Measurements from ENCODE around the gene MACIR. TPM values are rescaled to one million over a fixed set of nuclear protein-coding genes. Genes with fewer than 3 reads are reported as not detected.

The MACIR gene
- total RNA-seq, 1 donor from 2014 or later: 8.1 TPM

DNA sequence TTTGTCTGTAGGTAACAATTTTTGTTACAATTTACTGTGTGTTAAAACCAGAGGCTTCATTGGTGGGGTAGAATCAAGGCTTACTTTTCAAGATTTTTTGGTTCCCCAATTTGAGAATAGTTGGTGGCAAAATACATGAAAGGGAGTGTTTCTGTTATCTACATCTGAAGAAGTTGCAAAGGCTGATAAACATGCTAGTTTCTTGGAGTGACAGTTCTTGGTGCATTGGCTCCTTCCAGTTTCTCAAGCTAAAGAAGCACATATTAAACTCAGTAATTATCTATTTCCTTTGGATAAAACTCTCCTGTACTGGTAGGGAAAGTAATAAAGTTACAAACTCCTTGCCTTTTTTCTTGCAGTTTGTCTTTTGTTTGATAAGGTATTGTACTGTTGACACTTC, 5.9 kb downstream of the MACIR start:
- no peaks in the 10 kb centered on the region for H3K27me3 Mint-ChIP-seq (ENCODE audit: low read depth)
- no peak overlapping the region for H3K27ac Mint-ChIP-seq
- TF ChIP-seq, protein P1, sequence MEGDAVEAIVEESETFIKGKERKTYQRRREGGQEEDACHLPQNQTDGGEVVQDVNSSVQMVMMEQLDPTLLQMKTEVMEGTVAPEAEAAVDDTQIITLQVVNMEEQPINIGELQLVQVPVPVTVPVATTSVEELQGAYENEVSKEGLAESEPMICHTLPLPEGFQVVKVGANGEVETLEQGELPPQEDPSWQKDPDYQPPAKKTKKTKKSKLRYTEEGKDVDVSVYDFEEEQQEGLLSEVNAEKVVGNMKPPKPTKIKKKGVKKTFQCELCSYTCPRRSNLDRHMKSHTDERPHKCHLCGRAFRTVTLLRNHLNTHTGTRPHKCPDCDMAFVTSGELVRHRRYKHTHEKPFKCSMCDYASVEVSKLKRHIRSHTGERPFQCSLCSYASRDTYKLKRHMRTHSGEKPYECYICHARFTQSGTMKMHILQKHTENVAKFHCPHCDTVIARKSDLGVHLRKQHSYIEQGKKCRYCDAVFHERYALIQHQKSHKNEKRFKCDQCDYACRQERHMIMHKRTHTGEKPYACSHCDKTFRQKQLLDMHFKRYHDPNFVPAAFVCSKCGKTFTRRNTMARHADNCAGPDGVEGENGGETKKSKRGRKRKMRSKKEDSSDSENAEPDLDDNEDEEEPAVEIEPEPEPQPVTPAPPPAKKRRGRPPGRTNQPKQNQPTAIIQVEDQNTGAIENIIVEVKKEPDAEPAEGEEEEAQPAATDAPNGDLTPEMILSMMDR (IDR thresholded peaks at IDR 0.05; ENCODE audit: unreplicated experiment): no peak
- peaks cover 16% of the 10 kb centered on the region for H3K4me1 Mint-ChIP-seq
- DNase-seq (ENCODE audit: low spot score in 2 of 2, unreplicated experiment in 2 of 2): no peak
- no peak overlapping the region for H3K4me3 Mint-ChIP-seq
- H3K36me3 Mint-ChIP-seq: no peaks in the 10 kb centered on the region
- no peaks in the 10 kb centered on the region for H3K9me3 Mint-ChIP-seq

DNA sequence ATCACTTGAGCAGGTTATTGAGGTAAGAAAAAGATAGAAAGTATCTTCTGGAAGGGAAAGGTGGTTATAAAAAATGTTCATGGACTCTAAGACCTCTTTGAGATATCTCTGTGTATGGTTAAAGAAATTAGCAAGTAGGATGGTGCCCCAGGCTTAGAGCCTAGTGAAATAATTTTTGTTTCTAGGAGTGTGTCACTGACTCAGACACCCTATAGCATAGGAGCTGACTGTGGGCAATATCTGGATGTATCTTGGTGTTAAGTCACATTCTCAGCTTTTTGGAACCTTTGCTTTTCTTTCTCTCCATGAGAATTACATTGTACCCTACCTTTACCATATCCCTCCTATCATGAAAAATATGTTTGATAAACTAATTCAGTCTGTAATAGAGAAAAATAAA, 12.0 kb downstream of the MACIR start:
- Mint-ChIP-seq H3K9me3 (no peaks in the 10 kb centered on the region), H3K27me3 (ENCODE audit: low read depth) (no peaks in the 10 kb centered on the region), H3K36me3 (no peaks in the 10 kb centered on the region), H3K4me3 (no peak overlapping the region), H3K4me1 (peaks cover 13% of the 10 kb centered on the region), H3K27ac (no peak overlapping the region)
- TF ChIP-seq, protein P1 (IDR thresholded peaks at IDR 0.05; ENCODE audit: unreplicated experiment): no peak
- DNase-seq (ENCODE audit: low spot score in 2 of 2, unreplicated experiment in 2 of 2): no peak

DNA sequence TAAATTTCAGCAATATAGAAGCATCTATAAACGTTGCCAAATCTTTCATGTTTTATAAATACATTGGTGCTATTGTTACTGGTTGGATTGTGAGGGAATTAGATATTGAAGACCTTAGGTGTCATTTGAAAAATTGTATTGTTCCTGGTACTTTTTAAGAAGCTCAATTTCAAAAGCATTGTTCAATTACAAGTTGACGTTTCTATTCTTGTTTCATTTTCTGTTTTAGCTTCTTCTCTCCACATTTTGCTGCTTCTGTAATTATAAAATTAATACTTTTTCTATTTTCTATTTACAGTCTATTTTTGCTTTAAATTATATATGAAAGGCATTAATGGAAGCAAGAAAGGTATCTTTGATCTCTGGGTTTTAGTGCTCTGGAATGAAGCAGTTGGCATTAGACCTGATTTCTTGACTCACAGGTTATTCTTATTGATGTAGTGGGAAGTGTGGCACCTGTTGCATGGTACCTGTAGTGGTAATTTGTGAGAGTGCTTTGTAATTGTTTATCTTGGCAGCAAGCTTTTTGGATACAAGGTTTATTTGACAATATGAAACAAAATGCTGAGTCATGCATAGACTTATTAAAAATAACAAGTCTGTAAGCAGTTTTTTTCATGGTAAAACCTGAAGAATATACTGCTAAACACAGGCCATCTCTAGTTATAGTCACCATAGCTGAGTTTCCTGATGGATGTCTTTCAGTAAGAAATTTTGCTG, 13.2 kb downstream of the MACIR start:
- H3K27me3 Mint-ChIP-seq (ENCODE audit: low read depth): no peaks in the 10 kb centered on the region
- H3K36me3 Mint-ChIP-seq: peaks cover 8% of the 10 kb centered on the region
- TF ChIP-seq, protein P1 (IDR thresholded peaks at IDR 0.05; ENCODE audit: unreplicated experiment): no peak
- peaks cover 13% of the 10 kb centered on the region for H3K4me1 Mint-ChIP-seq
- peak overlapping the region; percentile 60 for H3K27ac Mint-ChIP-seq
- H3K9me3 Mint-ChIP-seq: no peaks in the 10 kb centered on the region
- H3K4me3 Mint-ChIP-seq: no peak overlapping the region
- DNase-seq (ENCODE audit: low spot score in 2 of 2, unreplicated experiment in 2 of 2): no peak

DNA sequence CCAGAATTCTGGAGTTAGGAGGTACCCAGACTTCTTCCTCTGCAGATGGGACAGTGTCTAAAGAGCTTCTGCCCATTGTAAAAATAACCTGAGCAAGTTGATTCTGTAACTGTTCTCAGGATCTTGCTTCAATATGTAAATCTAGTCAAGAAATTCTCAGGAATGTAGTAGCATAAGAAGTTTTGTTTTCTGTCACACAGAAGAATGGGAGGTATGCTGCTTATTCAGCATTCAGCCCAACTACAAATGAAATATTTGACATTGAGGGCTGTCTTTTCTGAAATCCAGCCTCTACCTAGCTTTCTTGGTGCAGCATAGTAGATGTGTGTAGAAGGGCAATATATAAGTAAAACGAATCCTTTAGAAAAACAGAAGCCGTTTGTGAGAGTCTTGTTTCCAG, 13.8 kb downstream of the MACIR start:
- DNase-seq (ENCODE audit: low spot score in 2 of 2, unreplicated experiment in 2 of 2): no peak
- H3K9me3 Mint-ChIP-seq: no peaks in the 10 kb centered on the region
- H3K27me3 Mint-ChIP-seq (ENCODE audit: low read depth): no peaks in the 10 kb centered on the region
- H3K4me3 Mint-ChIP-seq: no peak overlapping the region
- peaks cover 8% of the 10 kb centered on the region for H3K36me3 Mint-ChIP-seq
- H3K27ac Mint-ChIP-seq: peak overlapping the region; percentile 34
- peaks cover 13% of the 10 kb centered on the region for H3K4me1 Mint-ChIP-seq
- TF ChIP-seq, protein P1 (IDR thresholded peaks at IDR 0.05; ENCODE audit: unreplicated experiment): no peak

DNA sequence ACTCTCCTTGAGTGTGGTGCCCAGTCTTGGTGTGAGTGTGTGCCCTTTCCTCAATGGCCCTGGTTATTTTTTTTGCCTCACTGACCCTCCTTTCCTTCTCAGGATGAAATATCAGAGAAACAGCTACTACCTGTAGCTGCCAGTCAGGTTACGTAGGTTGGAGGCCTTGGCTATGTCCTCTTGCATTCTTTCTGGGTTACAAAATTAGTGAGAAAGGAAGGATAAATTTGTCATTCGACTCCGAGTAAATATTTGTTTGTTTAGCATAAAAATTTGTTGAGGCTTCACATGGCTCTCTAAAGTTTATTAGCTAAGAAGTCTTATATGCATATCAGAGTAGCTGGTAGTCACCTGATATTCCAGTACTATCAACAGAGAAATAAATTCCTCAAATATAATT, 15.4 kb downstream of the MACIR start:
- Mint-ChIP-seq H3K27ac (no peak overlapping the region), H3K4me3 (no peak overlapping the region), H3K36me3 (peaks cover 8% of the 10 kb centered on the region), H3K9me3 (no peaks in the 10 kb centered on the region), H3K27me3 (ENCODE audit: low read depth) (no peaks in the 10 kb centered on the region), H3K4me1 (peaks cover 13% of the 10 kb centered on the region)
- TF ChIP-seq, protein P1 (IDR thresholded peaks at IDR 0.05; ENCODE audit: unreplicated experiment): no peak
- DNase-seq (ENCODE audit: low spot score in 2 of 2, unreplicated experiment in 2 of 2): no peak

All from mesothelial cell of epicardium (in vitro differentiated cells).